ENCODE data around the gene HMMR.

GRCh38 chr5:163456029-163456589 lies 4.3 kb upstream of the HMMR start:
- no peak for TF ChIP-seq CTCF (conservative IDR thresholded peaks at IDR 0.05; ENCODE audit: low read depth, low read length)
- TF ChIP-seq EZH2 (IDR thresholded peaks at IDR 0.05; ENCODE audit: borderline replicate concordance, low read depth, low read length, poor library complexity, severe bottlenecking): no peak
